H1 (cell line): ENCODE measurements around the gene CDH8. TPM values are rescaled to one million over a fixed set of nuclear protein-coding genes. Genes with fewer than 3 reads are reported as not detected.

Experiments used
- CTCF ChIA-PET: fragments of 300-600 bp; sonication (Branson Sonifier 250); formaldehyde crosslinking; loops from one replicate; lab custom pipeline; 2021; ENCODE audit not compliant: partially characterized antibody; lab: Charles Lee
- POLR2A ChIA-PET: fragments of 300-600 bp; sonication (Branson Sonifier 250); formaldehyde crosslinking; loops from one replicate; lab custom pipeline; 2021; ENCODE audit warnings: inconsistent platforms; ENCODE audit not compliant: partially characterized antibody; lab: Charles Lee
- DNase-seq, 2 experiments: peaks; one replicate each; pipeline versions ENCODE4 v3.0.0 to v3.0.0-alpha.2; 2010 to 2022; ENCODE audit warnings: low spot score in 2 of 2, low read depth in 1 of 2, mixed read lengths in 1 of 2
- FAIRE-seq: peaks from 2 replicates; lab custom pipeline; 2011; peaks lifted over from hg19 to GRCh38; lab: Jason Lieb, UNC
- H2AFZ ChIP-seq: 2 replicates; pipeline ENCODE4 v1.8.1; 2012; ENCODE audit warnings: low read length, inconsistent platforms
- H2AK5ac ChIP-seq: 2 replicates; pipeline ENCODE4 v1.6.1; 2013; ENCODE audit warnings: low read depth, low read length
- H2BK120ac ChIP-seq: replicated peaks from 2 replicates; pipeline ENCODE3; 2013; ENCODE audit warnings: low read depth, low read length, inconsistent platforms
- H2BK12ac ChIP-seq: 2 replicates; pipeline ENCODE4 v1.6.1; 2013; ENCODE audit warnings: low read depth, low read length
- H2BK15ac ChIP-seq: 2 replicates; pipeline ENCODE4 v1.6.1; 2013; ENCODE audit warnings: low read length
- H2BK20ac ChIP-seq: 2 replicates; pipeline ENCODE4 v1.6.1; 2013; ENCODE audit warnings: low read length
- H2BK5ac ChIP-seq: 2 replicates; pipeline ENCODE4 v1.6.1; 2013; ENCODE audit warnings: low read depth, low read length
- H3K14ac ChIP-seq: 2 replicates; pipeline ENCODE4 v1.6.1; 2013; ENCODE audit warnings: inconsistent platforms; ENCODE audit not compliant: insufficient read length
- H3K18ac ChIP-seq: 2 replicates; pipeline ENCODE4 v1.6.1; 2013; ENCODE audit warnings: low read length; ENCODE audit errors: extremely low read depth
- H3K23ac ChIP-seq: 2 replicates; pipeline ENCODE4 v1.6.1; 2013; ENCODE audit warnings: inconsistent platforms; ENCODE audit not compliant: insufficient read length
- H3K23me2 ChIP-seq: 2 replicates; pipeline ENCODE4 v1.6.1; 2013; ENCODE audit warnings: low read depth, low read length
- H3K27ac ChIP-seq: 2 replicates; pipeline ENCODE4 v1.6.1; 2011; ENCODE audit warnings: low read depth, low read length, inconsistent platforms
- H3K27me3 ChIP-seq, 4 experiments: replicated peaks in 1 of 4; 1 replicate in 1 of 4; 2 replicates in 3 of 4; pipeline versions ENCODE4 v1.6.1 to v1.8.1; 2011 to 2013; ENCODE audit warnings: low read length in 3 of 4, mild to moderate bottlenecking in 3 of 4, inconsistent platforms in 2 of 4, mixed read lengths in 2 of 4, moderate library complexity in 1 of 4; ENCODE audit not compliant: control insufficient read depth in 3 of 4, insufficient read depth in 3 of 4; ENCODE audit errors: extremely low read depth in 1 of 4
- H3K36me3 ChIP-seq, 4 experiments: 2 replicates each; pipeline versions ENCODE4 v1.6.1 to v1.8.1; 2011 to 2013; ENCODE audit warnings: mild to moderate bottlenecking in 4 of 4, low read length in 3 of 4, moderate library complexity in 2 of 4, control low read depth in 1 of 4, inconsistent platforms in 1 of 4; ENCODE audit not compliant: insufficient read depth in 4 of 4, control insufficient read depth in 2 of 4
- H3K4ac ChIP-seq: replicated peaks from 2 replicates; pipeline ENCODE3; 2013; ENCODE audit warnings: low read length, low read depth, mixed read lengths, inconsistent platforms; ENCODE audit not compliant: insufficient read length
- H3K4me1 ChIP-seq, 4 experiments: replicated peaks in 1 of 4; 1 replicate in 1 of 4; 2 replicates in 3 of 4; pipeline versions ENCODE4 v1.6.1 to v1.8.1; 2011 to 2013; ENCODE audit warnings: low read length in 3 of 4, inconsistent platforms in 2 of 4, mixed read lengths in 1 of 4; ENCODE audit not compliant: insufficient read depth in 4 of 4, control insufficient read depth in 3 of 4
- H3K4me2 ChIP-seq, 2 experiments: 2 replicates each; pipeline versions ENCODE4 v1.6.1 to v1.8.1; 2011 to 2013; ENCODE audit warnings: low read depth in 2 of 2, low read length in 2 of 2, control low read depth in 1 of 2, inconsistent platforms in 1 of 2, mild to moderate bottlenecking in 1 of 2; ENCODE audit not compliant: insufficient read depth in 1 of 2
- H3K4me3 ChIP-seq, 4 experiments: fragments of 200-600, 300-600 bp in 1 of 4; sonication (generic), shearing (Covaris generic), sonication (Bioruptor Twin) in 1 of 4; 2 replicates each; pipeline versions ENCODE4 v1.5.1 to v1.8.1; 2011 to 2016; ENCODE audit warnings: low read length in 4 of 4, low read depth in 3 of 4, control low read depth in 2 of 4, inconsistent platforms in 2 of 4, mild to moderate bottlenecking in 2 of 4, mixed read lengths in 1 of 4, moderate library complexity in 1 of 4; ENCODE audit not compliant: insufficient read depth in 2 of 4; ENCODE audit errors: extremely low read depth in 1 of 4
- H3K56ac ChIP-seq: replicated peaks from 2 replicates; pipeline ENCODE3; 2013; ENCODE audit warnings: low read depth, mild to moderate bottlenecking, mixed read lengths, low read length, inconsistent platforms; ENCODE audit not compliant: insufficient read length
- H3K79me1 ChIP-seq: 2 replicates; pipeline ENCODE4 v1.6.1; 2013; ENCODE audit warnings: low read depth, low read length, control low read depth
- H3K79me2 ChIP-seq, 2 experiments: 2 replicates each; pipeline versions ENCODE4 v1.6.1 to v1.8.1; 2012 to 2013; ENCODE audit warnings: low read length in 2 of 2, mild to moderate bottlenecking in 2 of 2, inconsistent platforms in 1 of 2; ENCODE audit not compliant: insufficient read depth in 2 of 2, control insufficient read depth in 1 of 2
- H3K9ac ChIP-seq, 4 experiments: replicated peaks in 1 of 4; 1 replicate in 1 of 4; 2 replicates in 3 of 4; pipeline versions ENCODE4 v1.6.1 to v1.8.1; 2011 to 2013; ENCODE audit warnings: low read depth in 3 of 4, low read length in 3 of 4, control low read depth in 2 of 4, mild to moderate bottlenecking in 2 of 4, moderate library complexity in 2 of 4, inconsistent platforms in 1 of 4; ENCODE audit errors: extremely low read depth in 1 of 4
- H3K9me3 ChIP-seq, 2 experiments: 2 replicates each; pipeline versions ENCODE4 v1.6.1 to v1.8.1; 2012 to 2013; ENCODE audit warnings: mild to moderate bottlenecking in 2 of 2, moderate library complexity in 2 of 2, control low read depth in 1 of 2, inconsistent platforms in 1 of 2, low read depth in 1 of 2, low read length in 1 of 2, mixed read lengths in 1 of 2; ENCODE audit not compliant: insufficient read depth in 2 of 2
- H4K20me1 ChIP-seq, 2 experiments: replicated peaks in 1 of 2; 2 replicates each; pipeline versions ENCODE3 to v1.8.1; 2011 to 2013; ENCODE audit warnings: inconsistent platforms in 2 of 2, low read length in 2 of 2, mild to moderate bottlenecking in 1 of 2; ENCODE audit not compliant: insufficient read depth in 2 of 2, control insufficient read depth in 1 of 2
- H4K5ac ChIP-seq: 2 replicates; pipeline ENCODE4 v1.6.1; 2013; ENCODE audit warnings: low read length, low read depth, mixed read lengths, inconsistent platforms; ENCODE audit not compliant: insufficient read length
- H4K8ac ChIP-seq: 2 replicates; pipeline ENCODE4 v1.8.0; 2013; ENCODE audit warnings: mild to moderate bottlenecking, moderate library complexity, low read length, inconsistent platforms; ENCODE audit not compliant: insufficient read depth; ENCODE audit errors: extremely low read depth
- H4K91ac ChIP-seq: replicated peaks from 2 replicates; pipeline ENCODE3; 2013; ENCODE audit warnings: low read length, mixed read lengths, inconsistent platforms; ENCODE audit not compliant: insufficient read length
- TAF7 ChIP-seq: optimal IDR thresholded peaks from 2 replicates; pipeline ENCODE3; 2011; ENCODE audit warnings: low read depth, mild to moderate bottlenecking, inconsistent platforms, low read length, moderate library complexity, borderline replicate concordance
- WGBS, 2 experiments: shearing (Covaris generic) in 1 of 2; methylation state at CpG; one replicate each; pipeline versions ENCODE4 v1.1.6 to v1.1.7; 2013 to 2015; ENCODE audit warnings: low lambda C conversion rate in 2 of 2, mixed read lengths in 2 of 2, inconsistent platforms in 1 of 2, low coverage in 1 of 2, missing lambda C conversion rate in 1 of 2; ENCODE audit not compliant: insufficient replicate concordance in 2 of 2, insufficient coverage in 1 of 2, insufficient read length in 1 of 2; ENCODE audit errors: extremely low coverage in 1 of 2, missing lambda C conversion rate in 1 of 2; 5-methylcytosine and 5-hydroxymethylcytosine counted together
- polyA plus RNA-seq, 7 experiments: library from polyadenylated mRNA; depleted of rRNA in 3 of 7; stranded (reverse) in 5 of 7; unstranded in 2 of 7; fragments of >200 nt in 5 of 7; fragments of 200-250 nt in 2 of 7; gene quantifications; 1 replicate in 5 of 7; 2 replicates in 1 of 7; 4 replicates in 1 of 7; pipeline versions ENCODE4 v1.2.1 to v1.2.3, GENCODE V29; 2011 to 2013; ENCODE audit warnings: missing spikeins in 2 of 7, mixed read lengths in 2 of 7
- total RNA-seq: library from RNA; stranded (reverse); fragmentation: NEBNext Ultra II Directional; extraction: Animal tissue kit (Norgen Biotek cat#: 25700); gene quantifications from 2 replicates; pipeline ENCODE4 v1.2.1, GENCODE V29; 2021

The CDH8 gene
- total and polyA plus RNA-seq, 2 of the 8 experiments (the other 6 are each of a cell fraction or from before 2014, with no cell fraction given): 7.7 to 8.4 TPM

DNA sequence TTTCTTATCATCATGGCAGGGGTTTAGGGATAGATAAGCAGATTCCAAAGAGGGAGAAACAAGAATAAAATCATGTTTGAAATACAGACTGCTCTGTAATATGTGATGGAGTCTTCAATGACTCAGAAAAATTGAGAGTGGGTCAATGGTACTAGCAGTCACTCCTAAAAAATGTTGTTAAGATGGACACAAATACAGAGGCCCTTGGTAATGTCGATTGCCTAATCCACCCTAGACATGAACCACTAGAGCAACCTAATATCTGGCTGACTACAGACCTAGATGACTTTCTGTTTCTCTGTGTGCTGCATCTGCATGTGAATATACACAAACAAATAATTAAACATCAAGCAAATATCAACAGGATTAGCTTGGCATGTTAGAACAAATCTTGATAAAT, 135.8 kb downstream of the CDH8 start:
- H4K20me1 ChIP-seq: no peaks in the 10 kb centered on the region

More for the DNA sequence above, 135.8 kb downstream of the CDH8 start:
- Histone ChIP-seq H4K5ac (no peak overlapping the region), H3K23me2 (no peaks in the 10 kb centered on the region), H3K27me3 (no peaks in the 10 kb centered on the region)
- TF ChIP-seq TAF7: no peak
- TF ChIP-seq, all 59 proteins: peak for 0
- DNase-seq (no peak), FAIRE-seq (no peak)
- no peak overlapping the region for H2AFZ ChIP-seq
- H3K4me2 ChIP-seq: no peak overlapping the region
- peaks cover 4 to 6% of the 10 kb centered on the region in 2 experiments; a peak in 2 of 4 replicates for H3K9me3 ChIP-seq
- H2BK15ac ChIP-seq: no peak overlapping the region
- no peaks in the 10 kb centered on the region for H3K79me1 ChIP-seq
- no peak overlapping the region for H4K91ac ChIP-seq
- no peaks in the 10 kb centered on the region for H3K79me2 ChIP-seq
- H3K18ac ChIP-seq: no peak overlapping the region
- H3K23ac ChIP-seq: no peak overlapping the region
- no peak overlapping the region for H2BK12ac ChIP-seq
- H3K9ac ChIP-seq: no peak overlapping the region
- no peak overlapping the region for H3K4me3 ChIP-seq
- 90% methylated on average over 1 of the region's 1 CpG; no CpG with 5 or more reads in 1 of the 2 experiments for WGBS, 2 experiments
- no peak overlapping the region for H2BK20ac ChIP-seq
- H3K4me1 ChIP-seq: no peaks in the 10 kb centered on the region
- POLR2A ChIA-PET: no interaction called here
- CTCF ChIA-PET: interaction anchor here (1.4 kb wide), 1 partner anchor 38 kb away, joined by 3 read pairs; no protein-coding TSS in a partner anchor
- peaks cover 0 to 5% (median 2%) of the 10 kb centered on the region in 4 experiments; a peak in 1 of 8 replicates for H3K36me3 ChIP-seq
- H3K27ac ChIP-seq: no peak overlapping the region
- H2BK5ac ChIP-seq: no peak overlapping the region
- H3K56ac ChIP-seq: no peak overlapping the region
- no peak overlapping the region for H2AK5ac ChIP-seq
- no peak overlapping the region for H4K8ac ChIP-seq
- H3K14ac ChIP-seq: no peak overlapping the region
- no peak overlapping the region for H3K4ac ChIP-seq
- H2BK120ac ChIP-seq: no peak overlapping the region
